ENCODE data around the gene KRTAP5-1. TPM values are rescaled to one million over a fixed set of nuclear protein-coding genes. Genes with fewer than 3 reads are reported as not detected.
"Not testable (repeated sequence)": the region's sequence is repeated elsewhere in the genome, so short reads cannot be mapped to it uniquely, and the experiment has no call there.

KRTAP5-1 gene
- total RNA-seq, 1 experiment from 2014 or later, result not detected

- DNase-seq (ENCODE audit: low spot score), result not testable (repeated sequence)
These were observed 16.6 kb upstream of the KRTAP5-1 start for GRCh38 chr11:1601663-1602062.

GRCh38 chr11:1600626-1601025, 15.5 kb upstream of the KRTAP5-1 start:
- DNase-seq (ENCODE audit: low spot score), result no peak

DNA sequence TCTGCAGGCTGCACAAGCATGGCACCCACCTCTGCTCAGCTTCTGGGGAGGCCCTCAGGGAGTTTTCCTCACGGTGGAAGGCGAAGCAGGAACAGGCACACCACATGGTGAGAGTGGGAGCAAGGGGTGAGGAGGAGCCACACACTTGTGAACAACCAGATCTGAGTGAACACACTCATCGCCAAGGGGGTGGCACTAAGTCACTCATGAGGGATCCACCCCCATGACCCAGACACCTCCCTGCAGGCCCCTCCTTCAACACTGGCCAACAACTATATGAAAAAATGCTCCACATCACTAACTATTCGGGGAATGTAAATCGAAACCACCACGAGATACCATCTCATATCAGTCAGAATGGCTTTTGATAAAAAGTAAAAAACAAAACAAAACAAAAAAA, 13.7 kb upstream of the KRTAP5-1 start:
- DNase-seq (ENCODE audit: low spot score), result no peak

DNA sequence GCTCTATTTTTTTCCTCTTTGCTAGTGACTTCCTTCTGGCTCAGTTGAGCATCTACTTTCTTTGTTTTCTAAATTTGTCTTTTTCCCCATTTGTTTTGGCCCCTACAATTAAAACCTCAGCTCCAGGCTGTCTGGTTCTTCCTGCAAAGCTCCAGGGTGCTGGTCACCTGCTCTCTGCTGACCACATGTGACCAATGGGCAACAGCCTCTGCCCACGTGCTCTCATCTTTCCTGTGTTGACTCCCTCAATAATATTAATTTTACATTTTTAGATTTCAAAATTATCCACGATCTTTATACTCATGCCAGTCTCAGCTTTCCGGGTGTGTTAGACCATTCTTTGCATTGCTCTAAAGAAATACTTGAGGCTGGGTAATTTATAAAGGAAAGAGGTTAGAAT, 13.3 kb upstream of the KRTAP5-1 start:
- not testable (repeated sequence) for DNase-seq (ENCODE audit: low spot score)

DNA sequence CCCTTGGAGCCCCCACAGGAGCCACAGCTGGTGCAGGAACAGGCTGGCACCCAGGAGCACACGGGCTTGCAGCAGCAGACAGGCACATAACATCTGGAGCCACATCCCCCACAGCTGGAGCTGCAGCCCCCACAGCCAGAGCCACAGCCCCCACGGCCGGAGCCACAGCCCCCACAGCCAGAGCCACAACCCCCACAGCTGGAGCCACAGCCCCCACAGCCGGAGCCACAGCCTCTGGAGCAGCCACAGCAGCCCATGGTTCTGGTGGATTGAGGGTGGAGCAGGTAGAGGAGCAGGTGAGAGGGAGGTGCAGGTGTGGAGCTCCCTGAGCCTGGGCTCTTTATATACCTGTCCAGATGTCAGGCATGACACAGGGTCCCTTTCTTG, 12.9 kb upstream of the KRTAP5-1 start, which contains the start of gene KRTAP5-2:
Gene KRTAP5-2, minus strand, starts transcription at position 301 of the 387 bp plus-strand sequence. Its CDS starts 44 bp downstream, at position 257.
- no peak for DNase-seq (ENCODE audit: low spot score)

- no peak for DNase-seq (ENCODE audit: low spot score)
These were observed 12.4 kb upstream of the KRTAP5-1 start for GRCh38 chr11:1597331-1597993.

DNA sequence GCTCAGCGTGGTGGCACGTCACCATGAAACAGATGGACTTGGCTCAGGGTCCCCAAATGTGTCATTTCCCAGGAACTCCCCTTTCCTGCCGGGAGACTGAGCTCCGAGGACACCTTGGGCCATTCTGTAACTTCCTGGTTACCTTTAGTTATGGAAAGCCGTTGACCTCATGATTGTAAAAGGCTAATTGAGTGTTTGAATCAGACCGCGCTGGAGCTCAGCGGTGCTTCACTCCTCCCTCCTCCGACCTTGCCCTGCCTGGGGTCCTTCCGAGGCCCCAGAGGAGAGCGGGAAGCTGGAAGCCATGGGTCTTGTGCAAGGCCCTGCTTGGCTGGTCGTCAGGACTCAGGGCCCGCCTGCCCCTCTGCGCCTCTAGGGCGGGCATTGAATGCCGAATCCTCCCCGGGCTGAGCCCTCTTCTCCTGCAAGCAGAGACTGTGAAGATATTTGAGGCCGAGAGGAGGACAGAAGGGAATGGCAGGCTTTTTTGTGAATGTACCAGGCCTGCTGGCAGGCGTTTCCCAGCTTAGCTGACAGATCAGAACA, 11.6 kb upstream of the KRTAP5-1 start:
- not testable (repeated sequence) for DNase-seq (ENCODE audit: low spot score)

GRCh38 chr11:1595994-1596575, 11.0 kb upstream of the KRTAP5-1 start:
- peak; percentile 21 for DNase-seq (ENCODE audit: low spot score)

DNA sequence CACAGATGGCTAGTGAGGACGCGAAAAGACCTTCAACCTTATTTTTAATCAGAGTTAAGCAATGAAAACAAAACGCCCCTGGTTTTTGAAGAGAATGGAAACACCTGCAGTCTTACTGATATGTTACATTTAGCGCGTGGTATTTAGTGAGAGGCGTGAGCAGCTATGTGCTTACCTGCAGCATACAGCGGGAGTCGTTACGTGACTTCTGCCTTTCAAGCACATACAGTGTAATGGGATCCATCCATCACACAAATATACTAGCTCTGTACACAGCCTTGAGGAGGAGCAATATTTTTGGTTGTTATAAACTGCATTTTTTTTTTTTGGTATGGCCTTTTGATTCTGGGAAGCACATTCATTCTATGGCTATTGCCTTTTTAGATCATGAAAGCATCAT, 7.5 kb upstream of the KRTAP5-1 start:
- DNase-seq (ENCODE audit: low spot score), result no peak

DNA sequence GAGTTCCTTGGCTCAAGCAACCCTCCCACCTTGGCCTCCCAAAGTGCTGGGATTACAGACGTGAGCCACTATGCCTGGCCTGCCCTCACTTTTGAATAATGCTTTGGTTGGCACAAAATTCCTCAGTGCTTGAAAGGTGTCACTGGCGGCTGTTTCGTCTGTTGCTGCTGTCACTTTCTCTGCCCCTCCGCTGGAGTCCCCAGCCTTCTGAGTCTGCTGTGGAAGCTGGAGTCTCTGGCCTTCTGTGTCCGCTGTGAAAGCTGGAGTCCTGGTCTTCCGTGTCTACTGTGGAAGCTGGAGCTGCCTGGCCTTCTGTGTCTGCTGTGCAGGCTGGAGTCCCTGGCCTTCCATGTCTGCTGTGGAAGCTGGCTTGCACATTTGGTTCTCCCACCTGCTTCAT, 4.9 kb upstream of the KRTAP5-1 start:
- no peak for DNase-seq (ENCODE audit: low spot score)

DNA sequence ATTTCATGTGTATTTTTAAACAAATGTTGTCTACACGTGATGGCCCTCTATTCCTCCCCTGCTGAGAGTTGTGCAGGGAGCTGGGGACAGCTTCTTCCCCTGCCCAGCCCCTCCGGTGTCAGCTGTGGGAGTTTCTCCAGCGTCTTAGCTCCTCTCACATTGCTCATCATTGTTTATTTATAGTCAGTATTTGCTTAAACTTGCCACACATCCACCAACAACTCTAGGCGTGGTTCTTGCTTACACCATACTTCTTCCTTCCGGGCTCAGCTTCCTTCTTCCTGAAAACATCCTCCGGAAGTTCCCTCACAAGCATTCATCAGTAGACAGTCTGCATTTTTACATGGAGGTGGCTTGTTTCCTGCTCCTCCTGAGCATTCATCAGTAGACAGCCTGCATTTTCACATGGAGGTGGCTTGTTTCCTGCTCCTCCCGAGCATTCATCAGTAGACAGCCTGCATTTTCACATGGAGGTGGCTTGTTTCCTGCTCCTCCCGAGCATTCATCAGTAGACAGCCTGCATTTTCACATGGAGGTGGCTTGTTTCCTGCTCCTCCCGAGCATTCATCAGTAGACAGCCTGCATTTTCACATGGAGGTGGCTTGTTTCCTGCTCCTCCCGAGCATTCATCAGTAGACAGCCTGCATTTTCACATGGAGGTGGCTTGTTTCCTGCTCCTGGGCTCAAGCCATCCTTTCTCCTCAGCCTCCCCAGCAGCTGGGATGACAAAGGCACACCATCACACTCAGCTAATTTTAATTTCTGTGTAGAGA, 4.3 kb upstream of the KRTAP5-1 start:
- peak; percentile 44 for DNase-seq (ENCODE audit: low spot score)

DNA sequence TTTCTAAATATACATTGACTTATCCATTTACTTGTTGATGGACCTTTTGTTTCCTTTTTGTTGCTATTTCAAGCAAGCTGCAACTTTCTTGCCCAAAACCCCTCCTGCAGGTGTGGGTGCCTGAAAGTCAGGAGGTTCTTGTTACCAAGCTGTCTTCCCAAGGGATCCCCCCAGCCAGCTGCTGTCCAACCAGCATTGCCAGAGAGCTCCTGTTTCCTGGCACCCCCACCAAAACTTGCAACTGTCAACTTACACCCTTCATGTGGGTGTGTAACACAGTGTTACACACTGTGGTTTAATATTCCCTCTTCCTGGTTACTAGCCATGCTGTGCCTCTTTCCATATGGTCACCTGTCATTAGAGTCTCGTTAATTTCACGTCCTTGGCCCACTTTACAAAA, 1.6 kb upstream of the KRTAP5-1 start:
- no peak for DNase-seq (ENCODE audit: low spot score)

DNA sequence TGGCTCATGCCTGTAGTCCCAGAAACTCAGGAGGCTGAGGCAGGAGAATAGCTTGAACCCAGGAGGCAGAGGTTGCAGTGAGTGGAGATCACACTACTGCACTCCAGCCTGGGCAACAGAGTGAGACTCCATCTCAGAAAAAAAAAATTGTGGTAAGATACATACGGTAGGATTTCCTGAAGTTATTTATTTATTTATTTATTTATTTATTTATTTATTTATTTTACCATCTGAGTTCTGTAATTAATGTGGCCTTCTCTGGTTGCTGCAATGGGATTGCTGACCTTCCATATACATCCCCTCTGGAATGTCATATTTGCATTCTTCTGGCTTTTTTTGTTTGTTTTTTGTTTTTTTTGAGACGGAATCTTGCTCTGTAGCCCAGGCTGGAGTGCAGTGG, 2.2 kb downstream of the KRTAP5-1 start:
- DNase-seq (ENCODE audit: low spot score), result not testable (repeated sequence)

GRCh38 chr11:1581976-1582375, 3.1 kb downstream of the KRTAP5-1 start:
- no peak for DNase-seq (ENCODE audit: low spot score)

GRCh38 chr11:1576825-1577224, 8.3 kb downstream of the KRTAP5-1 start:
- DNase-seq (ENCODE audit: low spot score), result no peak

DNA sequence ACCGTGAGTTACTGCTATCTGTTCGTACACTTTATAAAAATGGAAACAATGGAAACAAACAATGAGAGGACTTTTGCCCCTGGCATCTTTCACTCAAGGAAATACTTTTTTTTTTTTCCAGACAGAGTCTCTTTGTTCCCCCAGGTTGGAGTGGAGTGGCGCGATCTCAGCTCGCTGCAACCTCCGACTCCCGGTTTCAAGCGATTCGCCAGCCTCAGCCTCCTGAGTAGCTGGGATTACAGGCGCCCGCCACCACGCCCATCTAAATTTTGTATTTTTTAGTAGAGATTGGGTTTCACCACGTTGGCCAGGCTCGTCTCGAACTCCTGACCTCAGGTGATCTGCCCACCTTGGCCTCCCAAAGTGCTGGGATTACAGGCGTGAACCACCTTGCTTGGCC, 9.3 kb downstream of the KRTAP5-1 start:
- not testable (repeated sequence) for DNase-seq (ENCODE audit: low spot score)

DNA sequence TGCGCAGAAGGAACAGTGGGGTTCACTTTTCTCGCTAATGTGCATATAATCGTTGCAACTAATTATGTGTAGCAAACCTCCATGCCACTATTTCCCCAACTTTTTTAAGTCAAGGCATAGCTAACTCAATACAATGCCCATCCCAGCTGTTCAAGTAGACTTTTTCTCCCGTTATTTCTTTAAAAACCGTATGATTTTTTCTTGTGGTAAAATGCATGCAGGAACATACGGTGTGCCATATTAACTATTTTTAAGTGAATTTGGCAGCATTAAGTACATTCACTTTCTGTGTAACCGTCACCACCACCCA, 10.2 kb downstream of the KRTAP5-1 start:
- no peak for DNase-seq (ENCODE audit: low spot score)

DNA sequence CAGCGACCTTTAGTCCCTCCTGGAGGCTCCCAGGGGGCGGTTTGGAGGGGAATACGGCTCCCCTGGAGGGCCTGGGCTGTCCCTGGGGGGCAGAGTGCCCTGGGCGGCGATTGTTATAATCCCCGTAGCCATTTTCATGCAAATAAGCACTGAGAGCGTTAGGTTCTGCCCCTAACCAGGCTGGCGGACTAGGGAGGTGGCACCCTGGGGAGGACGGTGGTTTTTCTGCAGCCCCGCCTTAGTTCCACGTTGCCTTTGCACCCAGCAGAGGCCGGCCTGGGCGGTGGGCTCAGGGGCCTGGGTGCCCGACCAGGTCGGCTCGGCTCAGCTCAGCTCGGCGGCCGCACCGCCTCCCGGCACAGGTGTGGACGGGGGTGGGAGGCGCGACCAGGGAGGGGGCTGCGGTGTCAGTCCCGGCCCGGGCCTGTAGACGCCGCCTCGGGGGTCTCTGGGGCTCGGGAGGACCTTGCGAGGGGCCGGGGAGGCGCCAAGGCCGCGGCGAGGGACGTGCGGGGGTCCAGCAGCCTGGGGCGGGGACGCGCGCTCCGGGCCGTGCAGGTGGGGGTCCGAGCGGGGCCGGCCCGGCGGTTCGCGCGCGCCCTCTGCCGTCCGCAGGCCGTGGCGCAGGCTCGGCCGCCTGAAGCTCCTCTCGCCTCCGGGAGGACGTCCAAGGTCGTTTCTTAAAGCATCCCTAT, 10.7 kb downstream of the KRTAP5-1 start:
- DNase-seq (ENCODE audit: low spot score), result peak; percentile 68

DNA sequence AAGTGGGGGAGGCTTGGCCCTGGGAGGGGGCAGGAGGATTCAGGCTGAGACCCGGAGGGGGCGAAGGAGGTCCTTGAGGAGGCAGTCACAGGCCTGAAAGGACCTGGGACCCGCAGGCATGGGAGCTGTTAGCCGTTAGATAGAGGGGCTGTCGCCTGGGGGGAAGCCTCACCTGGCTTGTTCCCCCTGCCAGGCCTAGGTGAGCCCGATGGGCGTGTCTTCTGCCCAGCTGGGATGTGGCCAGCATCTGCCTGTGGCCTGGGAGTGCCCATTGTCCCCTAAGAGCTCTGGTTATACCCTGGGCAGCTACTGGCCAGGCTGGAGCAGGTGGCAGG, 11.2 kb downstream of the KRTAP5-1 start:
- peak; percentile 90 for DNase-seq (ENCODE audit: low spot score)

DNA sequence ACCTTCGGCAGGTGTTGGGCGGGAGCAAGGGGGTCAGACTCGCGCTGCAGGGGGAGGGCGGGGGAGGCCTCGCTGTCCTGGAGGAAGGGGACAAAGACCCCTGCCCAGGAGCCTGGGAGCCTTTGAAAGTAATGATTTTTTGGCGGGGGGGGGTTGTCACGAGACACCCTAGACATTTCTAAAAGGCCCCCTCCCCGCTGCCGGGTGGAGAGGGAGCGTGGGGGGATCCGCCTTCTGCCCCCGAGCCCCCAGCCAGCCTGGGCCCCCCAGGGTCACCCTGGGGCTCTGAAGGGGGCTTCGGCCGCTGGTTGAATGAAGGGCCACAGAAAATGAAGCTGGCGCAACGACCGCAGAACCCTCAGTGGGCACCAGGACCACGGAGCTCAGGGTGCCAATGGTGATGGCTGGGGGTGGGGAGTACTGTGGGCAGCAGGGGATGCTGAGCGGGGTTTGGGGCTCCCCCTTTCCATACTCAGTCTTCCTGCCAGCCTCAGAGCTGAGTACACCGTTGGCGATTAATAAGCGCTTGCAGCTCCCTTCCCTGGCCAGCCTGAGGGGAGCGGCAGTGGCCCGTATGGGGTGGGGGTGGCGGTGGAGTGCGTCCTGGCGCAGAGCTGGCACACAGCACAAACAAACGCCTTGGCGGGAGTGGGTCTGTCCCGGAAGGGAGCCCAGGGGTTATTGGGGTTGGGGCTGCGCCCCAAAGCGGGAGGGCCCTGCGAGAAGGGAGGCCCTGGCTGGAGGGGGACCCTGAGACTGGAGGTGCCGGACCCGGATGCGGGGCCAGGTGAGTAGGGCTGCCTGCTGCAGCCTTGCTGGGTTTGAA, 11.8 kb downstream of the KRTAP5-1 start:
- no peak for DNase-seq (ENCODE audit: low spot score)

All from HT-29 (cell line).